Right lobe of liver (tissue), 6 donors: ENCODE measurements around the gene RALGAPA2. TPM values are rescaled to one million over a fixed set of nuclear protein-coding genes. Genes with fewer than 3 reads are reported as not detected.

ENCODE experiments used
- ATAC-seq, 4 donors: fragments of 200-7000 bp; cut with Tn5 transposase; one replicate each; pipeline ENCODE4 v1.9.1; 2020; ENCODE audit warnings: mild to moderate bottlenecking in 4 of 4, moderate library complexity in 4 of 4
- DNase-seq, 3 donors: peaks; one replicate each; pipeline ENCODE4 v3.0.0-alpha.2; 2020
- H3K27ac ChIP-seq, 3 donors: fragments of 200-600 bp; one replicate each; pipeline ENCODE4 v1.8.0; 2022
- H3K27me3 ChIP-seq, 2 donors: fragments of 200-600 bp; one replicate each; pipeline ENCODE4 v1.8.0; 2022
- H3K36me3 ChIP-seq, 4 donors: fragments of 200-600 bp; sonication (generic) in 1 of 4; one replicate each; pipeline versions ENCODE4 v1.5.1 to v1.8.0; 2017 to 2022; ENCODE audit warnings: control low read depth in 1 of 4
- H3K4me1 ChIP-seq, 4 donors: fragments of 200-600 bp; sonication (generic) in 1 of 4; one replicate each; pipeline versions ENCODE4 v1.5.1 to v1.8.0; 2017 to 2022; ENCODE audit warnings: control low read depth in 1 of 4
- H3K4me3 ChIP-seq, 3 donors: fragments of 200-600 bp; one replicate each; pipeline ENCODE4 v1.8.0; 2022
- H3K9me3 ChIP-seq, 4 donors: fragments of 200-600 bp; sonication (generic) in 1 of 4; one replicate each; pipeline versions ENCODE4 v1.5.1 to v1.8.0; 2017 to 2022; ENCODE audit warnings: control low read depth in 1 of 4
- CTCF ChIP-seq, 4 donors: fragments of 200-600 bp in 3 of 4; fragments of 450-650 bp in 1 of 4; IDR thresholded peaks; one replicate each; pipeline versions ENCODE4 v1.5.1 to v1.8.0; 2016 to 2022; ENCODE audit warnings: antibody characterized with exemption in 4 of 4, mild to moderate bottlenecking in 2 of 4
- POLR2A ChIP-seq: fragments of 450-650 bp; IDR thresholded peaks from one replicate; pipeline ENCODE4 v1.6.1; 2017; ENCODE audit warnings: antibody characterized with exemption, mild to moderate bottlenecking
- WGBS: methylation state at CpG from one replicate; pipeline ENCODE4 v1.1.6; 2018; ENCODE audit warnings: low coverage, low lambda C conversion rate; ENCODE audit not compliant: insufficient coverage; ENCODE audit errors: missing lambda C conversion rate; 5-methylcytosine and 5-hydroxymethylcytosine counted together
- intact Hi-C, 2 donors: fragments of 100-400 bp; cut with DNase I; formaldehyde crosslinking; loops; one replicate each; pipeline versions ENCODE4 v1.11.2 to v1.14.1; 2022
- total RNA-seq, 6 experiments: library from RNA; depleted of rRNA in 2 of 6; stranded (reverse); fragments of >200 nt in 2 of 6; fragmentation: NEBNext Ultra II Directional in 3 of 6; extraction: Animal tissue kit (Norgen Biotek cat#: 25700) in 3 of 6; gene quantifications; one replicate each; pipeline versions ENCODE4 v1.1.0 to v1.2.4, GENCODE V29; 2016 to 2023
- donor health status: DM: no; HTN: yes; CAD: no.
- donor health status: DM: no; HTN: no; CAD: no.
- donor health status: DM: no; HTN: no; CAD: no.
- donor health status: DM: no; HTN: yes; CAD: no.
- donor health status: DM: no; HTN: yes; CAD: no.

RALGAPA2 gene
- total RNA-seq, 6 experiments from 2014 or later, result 38.3 to 76.7 (median 62.7) TPM

DNA sequence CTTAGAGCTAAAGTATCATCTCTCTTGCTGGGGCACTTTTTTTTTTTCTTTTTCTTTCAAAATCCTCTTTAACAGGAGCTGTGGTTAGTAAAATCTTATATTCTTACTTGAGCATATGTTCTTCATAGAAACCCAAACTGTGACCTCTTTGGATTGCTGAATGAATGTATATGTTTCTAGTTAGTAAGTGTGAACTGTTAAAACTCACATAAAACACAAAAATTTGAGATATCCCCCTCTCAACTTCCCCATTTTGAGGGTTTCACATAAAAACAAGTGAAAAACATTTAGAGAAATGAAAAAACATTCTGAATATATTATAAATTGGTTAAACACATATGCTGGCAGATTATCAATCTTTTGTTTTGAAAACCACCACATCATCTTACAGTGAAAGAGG is 266.4 kb downstream of the RALGAPA2 start:
- DNase-seq, result no peak
- TF ChIP-seq POLR2A (no peak), CTCF (IDR thresholded peaks at IDR 0.05) (no peak)
- Histone ChIP-seq H3K36me3 (no peaks in the 10 kb centered on the region), H3K27me3 (no peaks in the 10 kb centered on the region), H3K9me3 (no peaks in the 10 kb centered on the region), H3K4me1 (peaks cover 0 to 7% (median 0%) of the 10 kb centered on the region in 4 donors), H3K27ac (no peak overlapping the region), H3K4me3 (no peak overlapping the region)
- no peak for ATAC-seq
- intact Hi-C loops, result no loop called here

DNA sequence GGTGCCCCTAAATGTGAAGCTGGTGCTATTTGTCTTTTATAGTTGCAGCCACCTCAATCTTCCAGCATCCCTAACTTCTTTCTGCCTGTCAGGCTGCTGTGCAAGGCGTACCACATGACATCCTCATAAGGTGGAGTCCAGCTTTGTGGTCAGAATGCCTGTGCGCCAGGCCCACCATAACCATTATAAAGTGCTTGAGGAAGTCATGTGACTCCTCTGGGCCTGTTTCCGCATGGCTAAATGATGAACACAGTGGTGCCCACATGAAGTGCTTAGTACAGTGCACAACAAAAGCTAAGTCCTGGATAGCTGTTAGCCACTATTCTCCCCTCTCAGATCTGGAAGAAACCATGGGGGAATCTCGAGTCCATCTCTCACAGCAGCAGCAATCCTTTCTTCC is 268.9 kb downstream of the RALGAPA2 start:
- no peaks in the 10 kb centered on the region for H3K9me3 ChIP-seq
- H3K4me1 ChIP-seq, result peaks cover 0 to 7% (median 0%) of the 10 kb centered on the region in 4 donors
- H3K4me3 ChIP-seq, result no peak overlapping the region
- H3K27ac ChIP-seq, result no peak overlapping the region
- DNase-seq (no peak), ATAC-seq (no peak)
- intact Hi-C loops, result no loop called here
- WGBS, result 88% methylated on average over 2 of the region's 4 CpGs
- TF ChIP-seq POLR2A (no peak), CTCF (IDR thresholded peaks at IDR 0.05) (no peak)
- no peaks in the 10 kb centered on the region for H3K27me3 ChIP-seq
- H3K36me3 ChIP-seq, result no peaks in the 10 kb centered on the region

GRCh38 chr20:20442466-20442865 is 270.0 kb downstream of the RALGAPA2 start:
- ATAC-seq (no peak), DNase-seq (no peak)
- intact Hi-C loops, result no loop called here
- 78% methylated on average over 2 of the region's 2 CpGs for WGBS
- Histone ChIP-seq H3K9me3 (no peaks in the 10 kb centered on the region), H3K27ac (no peak overlapping the region), H3K4me1 (peaks cover 0 to 7% (median 0%) of the 10 kb centered on the region in 4 donors), H3K27me3 (no peaks in the 10 kb centered on the region), H3K4me3 (no peak overlapping the region), H3K36me3 (no peaks in the 10 kb centered on the region)
- TF ChIP-seq CTCF (IDR thresholded peaks at IDR 0.05), result no peak
- no peak for TF ChIP-seq POLR2A

DNA sequence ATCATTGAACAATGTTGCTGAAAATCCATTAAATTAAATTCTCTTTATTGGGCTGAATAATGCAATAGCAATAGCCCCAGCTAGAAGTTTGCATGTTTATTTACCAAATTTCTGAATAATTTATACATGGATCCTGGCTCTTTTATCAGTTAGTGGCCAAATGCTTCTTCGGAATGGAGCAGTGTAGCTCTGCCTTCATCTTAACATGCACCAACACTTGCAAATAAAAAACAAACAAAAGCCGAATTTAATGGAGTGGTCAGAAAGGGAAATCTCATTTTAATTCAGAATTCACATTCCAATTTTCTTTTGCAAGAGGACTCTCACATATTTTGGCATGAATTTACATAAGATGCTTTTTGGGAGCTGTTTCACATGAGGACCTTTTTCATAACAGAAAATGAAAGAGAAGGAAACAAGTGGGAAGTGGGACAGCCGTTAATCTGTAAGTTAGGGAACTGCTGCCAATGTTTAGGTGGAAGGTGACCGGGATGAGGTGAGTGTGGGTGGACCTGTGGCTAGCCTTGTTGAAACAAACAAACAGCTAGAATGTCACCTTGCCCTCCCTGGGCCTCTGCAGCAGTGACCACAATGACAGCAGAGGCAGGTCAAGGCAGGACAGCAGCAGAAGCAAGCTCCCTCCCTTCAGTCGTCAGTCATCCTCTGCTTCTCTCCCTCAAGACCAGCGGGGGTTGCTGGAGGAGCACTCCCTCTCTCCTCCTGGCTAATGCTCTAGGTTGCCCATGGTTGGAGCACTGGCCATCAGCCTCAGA is 271.4 kb downstream of the RALGAPA2 start:
- intact Hi-C loops, result no loop called here
- ATAC-seq (peak; percentile 32 to 87 (median 44)), DNase-seq (no peak)
- no peak for TF ChIP-seq POLR2A
- TF ChIP-seq CTCF (IDR thresholded peaks at IDR 0.05), result no peak
- no peaks in the 10 kb centered on the region for H3K4me1 ChIP-seq
- no peaks in the 10 kb centered on the region for H3K36me3 ChIP-seq
- H3K27me3 ChIP-seq, result no peaks in the 10 kb centered on the region
- H3K9me3 ChIP-seq, result no peaks in the 10 kb centered on the region
- WGBS, result 42% methylated on average over 6 of the region's 6 CpGs
- no peak overlapping the region for H3K27ac ChIP-seq
- H3K4me3 ChIP-seq, result no peak overlapping the region
